ENCODE measurements around the gene PATE4. TPM values are rescaled to one million over a fixed set of nuclear protein-coding genes. Genes with fewer than 3 reads are reported as not detected.
"Not testable (repeated sequence)": the region's sequence is repeated elsewhere in the genome, so short reads cannot be mapped to it uniquely, and the experiment has no call there.

PATE4 gene
- total RNA-seq, 2 donors from 2014 or later = not detected

DNA sequence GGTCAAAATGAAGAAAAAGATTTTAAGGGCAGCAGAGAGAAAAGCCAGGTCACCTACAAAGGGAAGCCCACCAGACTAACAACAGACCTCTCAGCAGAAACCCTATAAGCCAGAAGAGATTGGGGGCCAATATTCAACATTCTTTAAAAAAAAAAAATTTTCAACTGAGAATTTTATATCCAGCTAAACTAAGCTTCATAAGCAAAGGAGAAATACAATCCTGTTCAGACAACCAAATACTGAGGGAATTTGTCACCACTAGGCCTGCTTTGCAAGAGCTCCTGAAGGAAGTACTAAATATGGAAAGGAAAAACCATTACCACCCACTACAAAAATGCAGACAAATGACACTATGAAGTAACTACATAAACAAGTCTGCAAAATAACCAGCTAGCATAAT lies 13.1 kb downstream of the PATE4 start:
- H3K9me3 ChIP-seq = no peaks in the 10 kb centered on the region
- DNase-seq = no peak
- no peaks in the 10 kb centered on the region for H3K4me1 ChIP-seq
- H3K36me3 ChIP-seq = no peaks in the 10 kb centered on the region
- no peak overlapping the region for H3K9ac ChIP-seq (ENCODE audit: low read depth in 2 of 2, low read length in 2 of 2)
- no peak overlapping the region for H3K27ac ChIP-seq
- no peaks in the 10 kb centered on the region for H3K27me3 ChIP-seq
- TF ChIP-seq, protein P1, sequence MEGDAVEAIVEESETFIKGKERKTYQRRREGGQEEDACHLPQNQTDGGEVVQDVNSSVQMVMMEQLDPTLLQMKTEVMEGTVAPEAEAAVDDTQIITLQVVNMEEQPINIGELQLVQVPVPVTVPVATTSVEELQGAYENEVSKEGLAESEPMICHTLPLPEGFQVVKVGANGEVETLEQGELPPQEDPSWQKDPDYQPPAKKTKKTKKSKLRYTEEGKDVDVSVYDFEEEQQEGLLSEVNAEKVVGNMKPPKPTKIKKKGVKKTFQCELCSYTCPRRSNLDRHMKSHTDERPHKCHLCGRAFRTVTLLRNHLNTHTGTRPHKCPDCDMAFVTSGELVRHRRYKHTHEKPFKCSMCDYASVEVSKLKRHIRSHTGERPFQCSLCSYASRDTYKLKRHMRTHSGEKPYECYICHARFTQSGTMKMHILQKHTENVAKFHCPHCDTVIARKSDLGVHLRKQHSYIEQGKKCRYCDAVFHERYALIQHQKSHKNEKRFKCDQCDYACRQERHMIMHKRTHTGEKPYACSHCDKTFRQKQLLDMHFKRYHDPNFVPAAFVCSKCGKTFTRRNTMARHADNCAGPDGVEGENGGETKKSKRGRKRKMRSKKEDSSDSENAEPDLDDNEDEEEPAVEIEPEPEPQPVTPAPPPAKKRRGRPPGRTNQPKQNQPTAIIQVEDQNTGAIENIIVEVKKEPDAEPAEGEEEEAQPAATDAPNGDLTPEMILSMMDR (IDR thresholded peaks at IDR 0.05) = no peak
- no peak overlapping the region for H3K4me3 ChIP-seq
- intact Hi-C loops (cut with DNase I) = no loop called here

DNA sequence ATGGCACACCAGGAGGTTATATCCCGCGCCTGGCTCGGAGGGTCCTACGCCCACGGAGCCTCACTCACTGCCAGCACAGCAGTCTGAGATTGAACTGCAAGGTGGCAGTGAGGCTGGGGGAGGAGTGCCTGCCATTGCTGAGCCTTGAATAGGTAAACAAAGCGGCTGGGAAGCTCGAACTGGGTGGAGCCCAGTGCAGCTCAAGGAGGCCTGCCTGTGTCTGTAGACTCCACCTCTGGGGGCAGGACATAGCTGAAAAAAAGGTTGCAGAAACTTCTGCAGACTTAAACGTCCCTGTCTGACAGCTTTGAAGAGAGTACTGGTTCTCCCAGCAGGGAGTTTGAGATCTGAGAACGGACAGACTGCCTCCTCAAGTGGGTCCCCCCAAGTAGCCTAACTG lies 24.6 kb downstream of the PATE4 start:
- H3K4me3 ChIP-seq; H3K36me3 ChIP-seq; H3K9me3 ChIP-seq; intact Hi-C loops (cut with DNase I); H3K27me3 ChIP-seq; DNase-seq; H3K4me1 ChIP-seq; H3K27ac ChIP-seq; H3K9ac ChIP-seq (ENCODE audit: low read depth in 2 of 2, low read length in 2 of 2): not testable (repeated sequence)

DNA sequence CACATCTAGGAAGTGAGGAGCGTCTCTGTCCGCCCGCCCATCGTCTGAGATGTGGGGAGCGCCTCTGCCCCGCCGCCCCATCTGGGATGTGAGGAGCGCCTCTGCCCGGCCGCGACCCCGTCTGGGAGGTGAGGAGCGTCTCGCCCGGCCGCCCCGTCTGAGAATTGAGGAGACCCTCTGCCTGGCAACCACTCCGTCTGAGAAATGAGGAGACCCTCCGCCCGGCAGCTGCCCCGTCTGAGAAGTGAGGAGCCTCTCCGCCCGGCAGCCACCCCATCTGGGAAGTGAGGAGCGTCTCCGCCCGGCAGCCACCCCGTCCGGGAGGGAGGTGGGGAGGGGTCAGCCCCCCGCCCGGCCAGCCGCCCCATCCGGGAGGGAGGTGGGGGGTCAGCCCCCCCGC lies 29.7 kb downstream of the PATE4 start:
- H3K4me3 ChIP-seq; H3K4me1 ChIP-seq; H3K27ac ChIP-seq; H3K27me3 ChIP-seq; H3K36me3 ChIP-seq; H3K9me3 ChIP-seq; DNase-seq; H3K9ac ChIP-seq (ENCODE audit: low read depth in 2 of 2, low read length in 2 of 2); intact Hi-C loops (cut with DNase I): not testable (repeated sequence)

DNA sequence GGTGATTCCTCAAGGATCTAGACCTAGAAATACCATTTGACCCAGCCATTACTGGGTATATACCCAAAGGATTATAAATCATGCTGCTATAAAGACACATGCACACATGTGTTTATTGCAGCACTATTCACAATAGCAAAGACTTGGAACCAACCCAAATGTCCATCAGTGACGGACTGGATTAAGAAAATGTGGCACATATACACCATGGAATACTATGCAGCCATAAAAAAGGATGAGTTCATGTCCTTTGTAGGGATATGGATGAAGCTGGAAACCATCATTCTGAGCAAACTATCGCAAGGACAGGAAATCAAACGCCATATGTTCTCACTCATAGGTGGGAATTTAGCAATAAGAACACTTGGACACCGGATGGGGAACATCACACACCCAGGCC lies 32.2 kb downstream of the PATE4 start:
- intact Hi-C loops (cut with DNase I); H3K4me3 ChIP-seq; H3K36me3 ChIP-seq; H3K9ac ChIP-seq (ENCODE audit: low read depth in 2 of 2, low read length in 2 of 2); H3K4me1 ChIP-seq; DNase-seq; H3K27me3 ChIP-seq; H3K9me3 ChIP-seq; H3K27ac ChIP-seq: not testable (repeated sequence)

DNA sequence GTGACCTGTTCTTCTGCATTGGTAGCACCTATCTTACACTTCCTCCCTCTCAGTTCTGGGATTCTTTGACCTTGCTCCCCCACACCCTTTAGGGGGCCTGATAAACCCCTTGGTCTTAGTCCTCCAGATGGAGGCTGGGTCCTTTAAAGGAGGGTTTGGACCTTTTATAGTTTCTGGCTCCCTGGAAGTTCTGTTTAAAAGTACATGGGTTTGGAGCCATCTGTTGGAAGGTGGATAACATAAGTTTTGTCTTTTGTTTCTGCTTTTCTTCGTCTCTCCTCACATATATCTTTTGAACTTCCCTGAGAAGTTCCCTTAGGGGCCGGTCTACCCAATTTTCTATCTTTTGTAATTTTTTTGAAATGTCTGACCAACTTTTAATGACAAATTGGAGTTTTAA lies 36.4 kb downstream of the PATE4 start:
- no peaks in the 10 kb centered on the region for H3K4me1 ChIP-seq
- TF ChIP-seq, protein P1 (IDR thresholded peaks at IDR 0.05) = no peak
- H3K9ac ChIP-seq (ENCODE audit: low read depth in 2 of 2, low read length in 2 of 2) = no peak overlapping the region
- H3K27me3 ChIP-seq = no peaks in the 10 kb centered on the region
- H3K27ac ChIP-seq = no peak overlapping the region
- H3K4me3 ChIP-seq = no peak overlapping the region
- no peaks in the 10 kb centered on the region for H3K9me3 ChIP-seq
- no peak for DNase-seq
- no peaks in the 10 kb centered on the region for H3K36me3 ChIP-seq
- intact Hi-C loops (cut with DNase I) = no loop called here

DNA sequence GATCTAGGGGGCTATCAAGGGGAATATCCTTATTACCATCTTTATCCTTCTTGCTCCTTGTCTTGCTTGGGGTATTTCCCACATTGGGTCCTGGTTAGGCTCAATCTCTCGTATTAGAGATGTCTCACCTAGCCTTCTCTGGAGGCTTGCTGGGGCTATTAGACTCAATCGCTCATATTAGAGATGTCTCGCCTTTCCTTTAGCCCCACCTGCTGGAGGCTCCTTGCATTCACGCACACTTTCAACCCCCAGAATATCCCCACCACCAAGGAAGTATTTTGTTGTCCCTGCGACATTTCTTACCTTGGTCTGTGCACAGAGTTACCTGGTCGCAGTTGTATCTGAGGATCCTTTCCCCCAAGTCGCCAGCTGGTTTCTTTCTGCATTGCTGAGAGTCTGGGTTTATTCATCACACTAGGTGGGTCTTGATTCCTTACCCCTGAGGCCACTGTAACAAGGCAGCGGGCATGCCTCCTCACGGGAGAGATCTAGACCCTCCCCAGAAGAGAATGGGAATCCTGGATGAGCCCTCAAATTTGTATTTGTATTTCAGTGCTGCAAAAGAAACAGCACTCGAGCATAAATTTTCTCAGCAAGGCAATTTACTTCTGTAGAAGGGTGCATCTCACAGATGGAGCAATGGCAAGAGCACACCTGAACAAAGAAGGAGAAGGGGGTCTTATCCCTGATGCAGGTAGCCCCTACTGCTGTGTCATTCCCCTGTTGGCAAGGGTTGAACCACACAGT lies 38.4 kb downstream of the PATE4 start:
- no peaks in the 10 kb centered on the region for H3K9me3 ChIP-seq
- H3K4me1 ChIP-seq = no peaks in the 10 kb centered on the region
- no peak overlapping the region for H3K4me3 ChIP-seq
- intact Hi-C loops (cut with DNase I) = no loop called here
- TF ChIP-seq, protein P1 (IDR thresholded peaks at IDR 0.05) = no peak
- DNase-seq = no peak
- no peaks in the 10 kb centered on the region for H3K36me3 ChIP-seq
- H3K9ac ChIP-seq (ENCODE audit: low read depth in 2 of 2, low read length in 2 of 2) = no peak overlapping the region
- no peaks in the 10 kb centered on the region for H3K27me3 ChIP-seq
- H3K27ac ChIP-seq = no peak overlapping the region

DNA sequence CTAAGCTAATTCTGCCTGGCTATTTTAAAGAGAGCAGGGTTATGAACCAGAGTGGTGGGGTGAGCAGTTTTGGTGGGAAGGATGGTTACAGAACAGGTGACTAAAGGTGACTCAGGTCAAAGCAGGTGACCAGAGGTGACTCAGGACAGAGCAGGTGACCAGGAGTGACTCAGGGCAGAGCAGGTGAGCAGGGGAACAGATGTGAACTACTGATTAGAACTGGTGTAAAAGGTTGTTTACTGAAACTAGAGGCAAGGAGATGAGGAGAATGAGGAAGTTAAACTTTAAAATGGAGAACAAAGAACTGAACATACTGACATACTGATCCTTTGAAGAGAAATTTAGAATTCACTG lies 39.0 kb downstream of the PATE4 start:
- Histone ChIP-seq H3K9me3 (no peaks in the 10 kb centered on the region), H3K36me3 (no peaks in the 10 kb centered on the region), H3K27me3 (no peaks in the 10 kb centered on the region), H3K4me3 (no peak overlapping the region), H3K9ac (ENCODE audit: low read depth in 2 of 2, low read length in 2 of 2) (no peak overlapping the region), H3K4me1 (no peaks in the 10 kb centered on the region), H3K27ac (no peak overlapping the region)
- DNase-seq = no peak
- TF ChIP-seq, protein P1 (IDR thresholded peaks at IDR 0.05) = no peak
- intact Hi-C loops (cut with DNase I) = no loop called here

Data from colonic mucosa (tissue), 4 donors.